Spleen (tissue), 7 donors: Measurements from ENCODE around the gene EVA1B.

ENCODE experiments used
- CTCF ChIP-seq, 11 experiments: fragments of 200-600 bp in 7 of 11; fragments of 450-650 bp in 4 of 11; sonication (generic) in 4 of 11; IDR thresholded peaks in 8 of 11; conservative IDR thresholded peaks in 3 of 11; 1 replicate in 7 of 11; 2 replicates in 4 of 11; pipeline versions ENCODE4 v1.4.0 to v1.8.0; 2016 to 2021; ENCODE audit warnings: antibody characterized with exemption in 11 of 11, inconsistent platforms in 4 of 11, mild to moderate bottlenecking in 1 of 11
- POLR2A ChIP-seq, 3 donors: fragments of 450-650 bp; IDR thresholded peaks; one replicate each; pipeline ENCODE4 v1.5.1; 2017; ENCODE audit warnings: antibody characterized with exemption in 3 of 3, mild to moderate bottlenecking in 1 of 3
- POLR2AphosphoS5 ChIP-seq, 3 donors: sonication (generic); formaldehyde crosslinking; IDR thresholded peaks; one replicate each; pipeline ENCODE4 v1.5.1; 2017; ENCODE audit warnings: antibody characterized with exemption in 3 of 3
- donor health status: DM: no; HTN: no; CAD: no; lungs with moderate emphysema.
- donor health status: DM: no; HTN: no; CAD: no.
- donor health status: DM: no; HTN: no; CAD: no.

DNA sequence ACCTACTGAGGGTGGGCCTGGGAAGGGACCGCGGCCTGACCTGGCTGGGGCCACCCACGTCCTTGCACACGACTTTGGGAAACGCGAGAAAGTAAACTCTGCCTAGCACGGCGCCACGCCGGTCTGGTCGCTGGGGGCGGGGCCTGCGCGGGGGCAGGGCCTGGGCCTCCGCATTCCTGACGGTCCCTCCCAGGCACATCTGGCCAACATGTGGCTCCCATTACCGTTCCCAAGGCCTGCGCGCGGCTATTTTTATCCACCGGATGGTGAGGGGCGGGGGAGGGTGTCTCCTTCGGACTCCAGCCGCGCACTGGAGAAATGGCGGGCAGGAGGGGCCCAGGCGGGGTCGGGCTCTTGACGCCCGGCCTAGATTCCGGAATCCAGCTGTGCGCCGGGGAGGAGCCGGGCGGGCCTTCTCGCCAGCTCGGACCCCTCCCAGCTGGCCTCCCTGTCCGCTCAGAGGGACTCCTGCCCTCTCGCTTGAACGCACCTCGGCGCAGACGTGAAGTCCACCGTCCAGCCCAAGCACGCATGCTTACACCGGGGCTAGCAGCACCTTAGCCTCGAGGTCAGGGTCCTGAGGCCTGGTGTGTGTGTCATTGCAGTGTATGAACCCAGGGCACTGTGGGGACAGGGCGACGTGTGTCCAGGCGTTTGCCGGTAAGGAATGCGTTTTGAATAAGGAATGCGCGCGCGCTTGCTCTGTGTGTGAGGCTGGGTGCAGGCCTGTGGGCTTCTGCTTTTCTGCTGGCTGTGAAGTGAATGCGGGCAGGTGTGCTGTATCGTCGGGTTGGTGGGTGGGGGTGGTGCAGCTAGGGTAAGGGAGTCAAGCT lies 2.1 kb downstream of the EVA1B start:
- TF ChIP-seq CTCF (IDR thresholded peaks at IDR 0.05 in 8 of 11, conservative IDR thresholded peaks at IDR 0.05 in 3 of 11), result no peak
- peak; percentile 57 to 84 (median 78) for TF ChIP-seq POLR2AphosphoS5 (IDR thresholded peaks at IDR 0.05)
- TF ChIP-seq POLR2A (IDR thresholded peaks at IDR 0.05), result no peak
